ENCODE data around the gene SEMA4A.
A peak's percentile ranks its signal among the peaks of the same experiment; 100 is the strongest.

The SEMA4A gene

DNA sequence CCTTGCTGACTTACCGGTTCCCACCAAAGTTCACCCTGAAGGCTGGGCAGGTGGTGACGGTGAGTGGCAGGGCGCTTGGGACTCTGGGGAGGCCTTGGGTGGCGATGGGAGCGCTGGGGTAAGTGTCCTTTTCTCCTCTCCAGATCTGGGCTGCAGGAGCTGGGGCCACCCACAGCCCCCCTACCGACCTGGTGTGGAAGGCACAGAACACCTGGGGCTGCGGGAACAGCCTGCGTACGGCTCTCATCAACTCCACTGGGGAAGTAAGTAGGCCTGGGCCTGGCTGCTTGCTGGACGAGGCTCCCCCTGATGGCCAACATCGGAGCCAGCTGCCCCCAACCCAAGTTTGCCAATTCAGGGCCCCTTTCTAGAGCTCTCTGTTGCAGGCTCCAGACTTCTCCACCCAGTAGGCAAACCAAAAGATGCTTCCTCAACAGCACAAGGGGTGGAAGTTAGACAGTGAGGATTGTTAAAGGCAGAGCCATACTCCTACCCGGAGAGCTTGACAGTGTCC lies 16.4 kb upstream of the SEMA4A start:
- DNase-seq, result no peak

DNA sequence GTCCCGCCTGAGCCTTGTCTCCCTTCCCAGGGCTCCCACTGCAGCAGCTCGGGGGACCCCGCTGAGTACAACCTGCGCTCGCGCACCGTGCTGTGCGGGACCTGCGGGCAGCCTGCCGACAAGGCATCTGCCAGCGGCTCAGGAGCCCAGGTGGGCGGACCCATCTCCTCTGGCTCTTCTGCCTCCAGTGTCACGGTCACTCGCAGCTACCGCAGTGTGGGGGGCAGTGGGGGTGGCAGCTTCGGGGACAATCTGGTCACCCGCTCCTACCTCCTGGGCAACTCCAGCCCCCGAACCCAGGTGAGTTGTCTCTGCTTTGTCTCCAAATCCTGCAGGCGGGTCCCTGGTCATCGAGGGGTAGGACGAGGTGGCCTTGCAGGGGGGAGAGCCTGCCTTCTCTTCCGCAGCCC lies 14.9 kb upstream of the SEMA4A start:
- no peak for DNase-seq

- peak; percentile 23 for DNase-seq
Measured at GRCh38 chr1:156140879-156141707, 12.3 kb upstream of the SEMA4A start.

DNA sequence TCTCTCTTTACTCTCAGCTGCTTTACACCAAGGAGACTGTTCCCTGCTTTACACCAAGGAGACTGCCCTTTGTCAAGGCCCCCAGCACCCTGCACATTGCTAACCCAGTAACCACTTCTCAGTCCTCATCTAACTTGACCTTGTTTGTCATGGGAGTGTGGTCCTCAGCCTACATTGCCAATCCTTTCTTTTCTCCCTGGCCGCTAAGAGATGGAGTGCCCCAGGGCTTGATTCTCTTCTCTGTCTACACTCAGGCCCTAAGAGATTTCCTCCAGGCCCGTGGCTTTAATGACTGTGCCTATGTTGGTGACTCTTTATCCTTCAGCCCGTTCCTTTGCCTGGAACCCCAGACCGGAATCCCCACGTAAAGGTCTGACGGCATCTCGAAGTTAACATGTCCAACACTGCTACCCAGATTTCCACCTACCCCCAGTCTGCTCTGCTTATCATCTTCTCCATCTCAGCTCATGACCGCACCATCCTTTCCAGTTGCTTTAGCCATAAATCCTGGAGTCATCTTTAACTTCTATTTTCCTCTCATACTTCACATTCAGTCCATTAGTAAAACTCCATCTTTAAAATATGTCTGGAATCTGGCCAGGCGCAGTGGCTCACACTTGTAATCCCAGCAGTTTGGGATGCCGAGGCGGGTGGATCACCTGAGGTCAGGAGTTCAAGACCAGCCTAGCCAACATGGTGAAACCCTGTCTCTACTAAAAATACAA lies 9.5 kb upstream of the SEMA4A start:
- peak; percentile 82 for DNase-seq

- DNase-seq, result no peak
Measured at GRCh38 chr1:156144742-156145141, 8.6 kb upstream of the SEMA4A start.

- DNase-seq, result no peak
Measured at GRCh38 chr1:156145650-156146019, 7.8 kb upstream of the SEMA4A start.

DNA sequence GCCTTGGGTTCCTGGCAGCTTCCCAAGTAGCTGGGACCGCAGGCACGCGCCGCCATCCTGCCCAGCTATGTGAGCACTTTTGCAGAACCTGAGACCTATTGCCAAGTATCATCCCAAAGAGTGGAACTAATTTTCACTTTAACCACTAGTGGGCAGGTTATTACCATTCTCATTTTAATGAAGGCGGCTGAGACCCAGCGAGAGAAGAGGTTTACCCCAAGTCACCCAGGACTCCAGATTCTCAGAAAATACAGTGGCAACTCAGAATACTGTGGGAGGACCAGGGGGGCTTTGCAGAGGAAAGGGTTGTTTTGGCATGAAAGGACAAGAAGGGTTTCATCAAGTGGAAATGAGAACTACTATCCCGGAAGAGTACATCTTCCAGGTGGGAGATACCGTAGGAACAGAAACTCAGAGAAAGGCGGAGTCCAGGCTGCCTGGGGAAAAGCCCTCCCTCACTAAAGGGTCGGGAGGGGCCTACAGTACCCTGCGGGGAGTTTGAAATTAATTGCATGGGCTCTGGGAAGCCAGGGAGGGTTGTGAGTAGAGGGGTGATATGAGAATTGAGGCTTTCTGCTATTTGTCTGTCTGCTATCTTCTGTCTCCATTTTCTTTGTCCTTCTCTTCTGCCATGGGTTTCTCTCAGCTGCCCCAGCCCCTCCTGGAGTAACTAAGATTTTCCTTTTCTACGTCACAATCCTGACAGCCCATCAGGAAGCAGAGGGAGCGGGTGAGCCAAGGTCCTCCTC lies 7.2 kb upstream of the SEMA4A start:
- DNase-seq, result peak; percentile 97

GRCh38 chr1:156146769-156147405 lies 6.5 kb upstream of the SEMA4A start:
- DNase-seq, result no peak

DNA sequence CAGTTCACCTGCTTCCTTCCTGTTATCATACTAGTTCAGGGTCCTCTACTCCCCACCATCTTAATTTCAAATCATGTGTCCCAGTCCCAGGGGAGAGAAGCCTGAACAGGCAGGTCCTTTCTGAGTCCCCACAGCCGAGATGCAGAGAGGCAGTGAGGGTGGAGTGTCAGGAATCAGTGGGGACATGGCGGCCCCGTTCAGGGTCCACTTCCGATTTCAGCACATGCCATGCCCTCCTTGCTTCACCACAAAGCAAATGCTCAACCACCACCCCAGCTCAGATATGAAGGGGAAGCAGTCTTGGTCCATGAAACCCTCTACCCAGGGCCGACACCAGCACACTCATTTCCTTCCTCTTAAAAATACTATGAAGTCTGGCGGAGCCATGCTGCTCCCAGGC lies 5.2 kb upstream of the SEMA4A start:
- DNase-seq, result no peak

GRCh38 chr1:156149374-156150332 lies 3.7 kb upstream of the SEMA4A start:
- DNase-seq, result no peak

DNA sequence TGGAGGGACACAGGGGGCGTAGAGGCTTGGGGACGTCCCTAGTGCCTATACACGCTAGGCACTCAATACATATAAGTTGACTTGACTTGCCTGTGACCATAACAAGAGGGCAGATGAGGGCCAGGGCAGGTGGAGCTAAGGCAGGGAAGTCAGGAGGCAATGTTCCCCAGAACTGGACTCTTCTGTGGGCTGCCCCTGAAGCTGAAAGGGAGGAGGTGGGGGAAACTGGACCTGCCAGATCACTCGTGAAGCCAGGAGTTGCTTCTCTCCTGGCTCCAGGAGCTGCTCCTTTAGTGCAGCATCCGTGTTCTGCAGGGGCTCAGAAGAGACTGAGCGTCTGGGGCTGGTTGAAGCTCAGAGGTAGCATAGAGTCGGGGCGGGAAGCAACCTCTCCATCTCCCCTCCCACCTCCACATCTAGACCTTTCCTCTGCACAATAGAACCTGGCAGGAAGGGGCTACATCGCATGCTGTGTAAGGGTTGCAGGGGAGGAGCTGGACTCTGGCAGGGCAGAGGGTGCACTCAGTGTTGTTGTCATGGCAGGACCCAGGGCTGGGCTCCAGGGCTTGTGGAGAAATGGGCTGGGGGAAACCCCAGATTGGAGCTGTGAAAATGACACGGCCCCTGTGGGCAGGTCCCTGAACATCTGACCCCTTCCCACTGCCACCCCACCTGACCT lies 2.9 kb upstream of the SEMA4A start:
- DNase-seq, result no peak

- peak; percentile 78 for DNase-seq
Measured at GRCh38 chr1:156151093-156151688, 2.2 kb upstream of the SEMA4A start.

GRCh38 chr1:156152628-156153027 lies 757 bp upstream of the SEMA4A start:
- DNase-seq, result peak; percentile 59

- no peak for DNase-seq
Measured at GRCh38 chr1:156154317-156154749, 948 bp downstream of the SEMA4A start.

DNA sequence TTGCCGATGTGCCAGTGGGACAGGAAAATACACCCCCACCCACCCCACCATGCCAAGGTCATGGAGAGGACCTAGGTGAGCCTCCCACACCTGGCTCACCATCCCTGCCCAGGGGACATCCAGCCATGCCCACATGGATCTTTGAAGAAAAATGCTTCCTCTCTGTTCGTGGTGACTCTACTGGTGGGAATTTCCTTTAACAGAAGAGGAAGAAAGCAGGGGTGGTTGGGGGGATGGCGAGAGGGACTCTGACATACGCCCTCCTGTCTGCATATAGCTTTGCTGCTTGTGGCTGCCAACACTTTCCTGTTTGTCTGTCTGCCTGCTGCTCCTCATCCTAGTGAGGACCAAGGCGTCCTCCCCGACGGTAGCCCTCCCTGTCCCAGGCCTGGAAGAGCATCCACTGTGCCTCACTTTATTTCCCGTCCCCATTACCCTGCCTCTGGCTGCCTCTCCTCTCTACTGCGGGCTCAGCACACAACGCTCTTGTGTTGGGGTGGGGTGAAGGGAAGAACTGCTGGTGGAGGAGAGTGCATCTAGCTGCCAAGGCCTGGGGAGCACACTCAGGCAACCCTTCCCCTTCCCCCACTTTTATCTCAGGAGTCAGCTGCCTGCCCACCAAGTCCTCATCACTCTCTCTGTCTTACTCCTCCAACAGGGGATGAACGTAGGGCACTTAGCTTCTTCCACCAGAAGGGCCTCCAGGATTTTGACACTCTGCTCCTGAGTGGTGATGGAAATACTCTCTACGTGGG lies 2.5 kb downstream of the SEMA4A start:
- DNase-seq, result no peak

DNA sequence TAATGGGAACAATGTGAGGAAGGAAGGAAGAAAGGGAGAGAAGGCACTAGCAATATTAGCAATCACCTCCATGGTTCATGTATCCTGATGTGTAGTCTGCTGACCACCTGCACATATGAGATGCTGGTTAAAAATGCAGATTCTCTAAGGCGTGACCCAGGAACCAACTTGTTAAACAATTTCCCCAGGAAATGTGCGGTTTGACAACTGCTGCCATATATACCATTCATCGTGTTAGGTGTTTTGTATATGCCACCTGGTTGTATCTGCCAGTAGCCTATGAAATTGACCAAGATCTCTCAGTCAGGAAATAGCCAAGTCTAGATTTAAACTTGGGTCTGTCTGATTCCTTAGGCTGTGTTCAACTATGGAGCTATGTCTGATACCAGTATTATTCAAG lies 4.1 kb downstream of the SEMA4A start:
- no peak for DNase-seq

DNA sequence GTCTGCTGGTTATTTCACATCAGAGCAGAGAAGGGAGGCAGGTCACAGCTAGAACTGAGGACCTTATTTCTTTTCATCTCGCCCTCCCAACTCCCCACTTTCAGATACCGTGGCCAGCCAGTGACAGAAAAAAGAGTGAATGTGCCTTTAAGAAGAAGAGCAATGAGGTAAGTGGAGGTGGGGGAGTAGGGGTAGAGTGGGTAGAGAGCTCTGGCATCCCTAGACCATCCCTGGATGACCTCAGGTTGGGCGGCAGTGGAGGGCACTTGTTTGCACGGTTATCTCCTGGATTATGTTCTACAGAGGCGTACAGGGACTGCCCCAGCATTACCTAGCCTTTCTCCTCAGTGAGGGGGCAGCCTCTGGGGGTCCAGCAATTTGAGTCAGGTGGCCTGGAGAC lies 4.6 kb downstream of the SEMA4A start:
- no peak for DNase-seq

GRCh38 chr1:156160000-156160742 lies 6.8 kb downstream of the SEMA4A start:
- DNase-seq, result no peak

GRCh38 chr1:156160743-156161171 lies 7.4 kb downstream of the SEMA4A start:
- DNase-seq, result peak; percentile 81

Data from EL (cell line).